GM18870 (cell line): ENCODE results near the gene RETREG3.
"Not testable (repeated sequence)": the region's sequence is repeated elsewhere in the genome, so short reads cannot be mapped to it uniquely, and the experiment has no call there.

Experiments used
- ATAC-seq: cut with Tn5 transposase; IDR thresholded peaks from one replicate; pipeline ENCODE4 v1.9.1; 2021; ENCODE audit warnings: moderate library complexity; ENCODE audit not compliant: unreplicated experiment

Gene RETREG3

GRCh38 chr17:42553866-42554249 lies 55.3 kb downstream of the RETREG3 start:
- ATAC-seq, result no peak

DNA sequence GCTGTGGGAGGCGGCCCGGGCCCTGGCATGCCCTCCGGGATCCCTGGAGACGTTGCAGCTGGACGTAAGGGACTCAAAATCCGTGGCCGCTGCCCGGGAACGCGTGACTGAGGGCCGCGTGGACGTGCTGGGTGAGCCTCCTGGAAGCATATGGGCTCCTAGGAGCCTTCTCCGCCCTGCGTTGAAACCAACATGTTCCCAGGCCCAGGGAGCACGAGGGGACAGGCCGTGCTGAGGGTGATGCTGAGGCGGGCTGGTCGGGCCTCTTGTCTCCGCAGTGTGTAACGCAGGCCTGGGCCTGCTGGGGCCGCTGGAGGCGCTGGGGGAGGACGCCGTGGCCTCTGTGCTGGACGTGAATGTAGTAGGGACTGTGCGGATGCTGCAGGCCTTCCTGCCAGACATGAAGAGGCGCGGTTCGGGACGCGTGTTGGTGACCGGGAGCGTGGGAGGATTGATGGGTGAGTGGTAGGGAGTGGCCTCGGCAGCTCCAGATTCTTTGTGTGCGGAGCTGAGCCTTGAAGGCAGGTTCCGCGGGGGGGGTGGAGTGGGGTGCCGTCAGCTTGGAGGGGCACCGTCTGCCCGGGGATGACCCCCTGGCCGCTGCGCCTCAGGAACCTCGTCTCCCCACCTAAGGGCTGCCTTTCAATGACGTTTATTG lies 55.9 kb downstream of the RETREG3 start:
- no peak for ATAC-seq

GRCh38 chr17:42552736-42553135 lies 56.4 kb downstream of the RETREG3 start, which contains the start of gene HSD17B1:
HSD17B1 (plus strand) TSS chr17:42552923; CDS start chr17:42552934, 11 bp downstream.
- ATAC-seq, result not testable (repeated sequence)

- ATAC-seq, result no peak
These were observed 60.0 kb downstream of the RETREG3 start for GRCh38 chr17:42548993-42549755.

DNA sequence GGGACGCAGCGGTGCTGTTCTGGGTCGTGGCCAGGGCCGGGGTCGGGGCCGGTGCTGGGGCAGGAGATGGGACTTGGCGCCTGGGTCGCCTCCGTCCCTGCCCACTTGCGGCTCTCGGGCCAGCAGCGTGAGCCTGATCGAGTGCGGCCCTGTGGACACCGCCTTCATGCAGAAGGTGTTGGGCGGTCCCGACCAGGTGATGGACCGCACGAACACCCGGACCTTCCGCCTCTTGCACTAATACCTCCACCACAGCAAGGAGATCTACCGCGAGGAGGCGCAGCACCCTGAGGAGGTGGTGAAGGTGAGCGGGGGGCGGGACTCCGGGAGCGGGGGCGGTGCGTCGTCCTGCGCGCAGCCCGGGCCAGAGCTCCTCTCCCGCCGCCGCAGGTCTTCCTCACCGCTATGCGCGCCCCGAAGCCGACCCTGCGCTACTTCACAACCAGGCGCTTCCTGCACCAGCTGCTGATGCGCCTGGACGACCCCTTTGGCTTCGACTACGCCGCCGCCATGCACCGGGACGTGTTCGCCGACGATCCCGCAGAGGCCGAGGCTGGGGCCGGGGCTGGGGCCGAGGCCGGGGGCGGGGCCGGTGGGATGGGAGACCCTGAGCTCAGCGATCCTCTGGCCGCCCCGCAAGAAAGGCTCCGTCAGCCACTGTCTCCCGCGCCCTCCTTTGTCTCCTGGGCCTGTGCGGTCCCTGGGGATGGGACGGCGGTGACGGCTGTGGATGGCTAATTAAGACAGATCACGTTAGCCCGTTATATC lies 60.9 kb downstream of the RETREG3 start:
- ATAC-seq, result no peak

- no peak for ATAC-seq
These were observed 61.5 kb downstream of the RETREG3 start for GRCh38 chr17:42547698-42548069.

GRCh38 chr17:42547001-42547461 lies 62.1 kb downstream of the RETREG3 start:
- ATAC-seq, result no peak

DNA sequence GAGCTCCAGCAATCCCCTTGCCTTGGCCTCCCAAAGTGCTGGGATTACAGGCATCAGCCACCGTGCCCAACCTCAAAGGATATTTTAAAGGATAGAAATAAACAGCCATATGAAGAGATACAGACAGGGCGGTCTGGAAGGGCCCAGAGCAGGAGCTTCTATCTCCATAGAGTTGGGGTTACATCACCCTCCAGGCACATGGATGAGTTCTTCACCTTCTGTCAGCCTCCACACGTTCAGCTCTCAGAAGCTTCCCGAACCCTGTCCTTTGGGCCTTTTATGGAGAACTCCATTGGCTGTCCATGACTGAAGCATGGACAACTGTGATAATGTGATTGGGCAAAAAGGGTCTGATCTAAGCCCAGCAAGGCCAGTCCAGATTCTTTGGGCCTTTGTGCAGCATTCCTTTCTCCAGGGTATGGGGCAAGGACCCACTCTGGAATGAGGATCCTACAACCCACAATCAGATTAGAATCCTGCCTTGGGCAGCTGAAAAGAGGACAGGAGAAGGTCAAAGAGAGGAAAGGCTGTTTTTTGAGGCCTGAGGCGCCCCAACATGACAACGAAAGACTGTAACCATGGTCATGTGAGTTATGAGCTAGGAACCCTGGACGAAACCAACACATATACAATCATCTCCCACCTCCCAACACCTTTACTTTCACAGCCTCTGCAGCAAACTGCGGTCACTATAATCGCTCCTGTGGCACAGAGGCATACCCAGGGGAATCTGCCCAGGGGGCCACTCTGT lies 63.2 kb downstream of the RETREG3 start:
- ATAC-seq, result not testable (repeated sequence)

DNA sequence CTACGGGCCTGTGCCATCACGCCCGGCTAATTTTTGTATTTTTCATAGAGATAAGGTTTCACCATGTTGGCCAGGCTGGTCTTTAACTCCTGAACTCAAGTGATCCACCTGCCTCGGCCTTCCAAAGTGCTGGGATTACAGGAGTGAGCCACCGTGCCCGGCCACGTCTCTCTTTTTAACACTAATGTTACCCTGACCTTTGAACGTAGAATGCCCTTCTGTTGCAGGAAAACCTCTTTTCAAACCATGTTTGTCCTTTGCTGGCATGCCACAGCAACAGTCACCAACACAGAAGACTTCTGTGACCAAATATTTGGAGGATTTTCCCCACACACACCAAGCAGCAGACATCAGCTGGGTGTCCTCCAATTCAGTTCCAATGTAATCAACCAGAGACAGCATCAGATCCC lies 64.3 kb downstream of the RETREG3 start:
- no peak for ATAC-seq

DNA sequence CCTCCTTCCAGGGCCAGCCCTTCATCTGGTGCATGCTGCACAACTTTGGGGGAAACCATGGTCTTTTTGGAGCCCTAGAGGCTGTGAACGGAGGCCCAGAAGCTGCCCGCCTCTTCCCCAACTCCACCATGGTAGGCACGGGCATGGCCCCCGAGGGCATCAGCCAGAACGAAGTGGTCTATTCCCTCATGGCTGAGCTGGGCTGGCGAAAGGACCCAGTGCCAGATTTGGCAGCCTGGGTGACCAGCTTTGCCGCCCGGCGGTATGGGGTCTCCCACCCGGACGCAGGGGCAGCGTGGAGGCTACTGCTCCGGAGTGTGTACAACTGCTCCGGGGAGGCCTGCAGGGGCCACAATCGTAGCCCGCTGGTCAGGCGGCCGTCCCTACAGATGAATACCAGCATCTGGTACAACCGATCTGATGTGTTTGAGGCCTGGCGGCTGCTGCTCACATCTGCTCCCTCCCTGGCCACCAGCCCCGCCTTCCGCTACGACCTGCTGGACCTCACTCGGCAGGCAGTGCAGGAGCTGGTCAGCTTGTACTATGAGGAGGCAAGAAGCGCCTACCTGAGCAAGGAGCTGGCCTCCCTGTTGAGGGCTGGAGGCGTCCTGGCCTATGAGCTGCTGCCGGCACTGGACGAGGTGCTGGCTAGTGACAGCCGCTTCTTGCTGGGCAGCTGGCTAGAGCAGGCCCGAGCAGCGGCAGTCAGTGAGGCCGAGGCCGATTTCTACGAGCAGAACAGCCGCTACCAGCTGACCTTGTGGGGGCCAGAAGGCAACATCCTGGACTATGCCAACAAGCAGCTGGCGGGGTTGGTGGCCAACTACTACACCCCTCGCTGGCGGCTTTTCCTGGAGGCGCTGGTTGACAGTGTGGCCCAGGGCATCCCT lies 65.7 kb downstream of the RETREG3 start:
- no peak for ATAC-seq

DNA sequence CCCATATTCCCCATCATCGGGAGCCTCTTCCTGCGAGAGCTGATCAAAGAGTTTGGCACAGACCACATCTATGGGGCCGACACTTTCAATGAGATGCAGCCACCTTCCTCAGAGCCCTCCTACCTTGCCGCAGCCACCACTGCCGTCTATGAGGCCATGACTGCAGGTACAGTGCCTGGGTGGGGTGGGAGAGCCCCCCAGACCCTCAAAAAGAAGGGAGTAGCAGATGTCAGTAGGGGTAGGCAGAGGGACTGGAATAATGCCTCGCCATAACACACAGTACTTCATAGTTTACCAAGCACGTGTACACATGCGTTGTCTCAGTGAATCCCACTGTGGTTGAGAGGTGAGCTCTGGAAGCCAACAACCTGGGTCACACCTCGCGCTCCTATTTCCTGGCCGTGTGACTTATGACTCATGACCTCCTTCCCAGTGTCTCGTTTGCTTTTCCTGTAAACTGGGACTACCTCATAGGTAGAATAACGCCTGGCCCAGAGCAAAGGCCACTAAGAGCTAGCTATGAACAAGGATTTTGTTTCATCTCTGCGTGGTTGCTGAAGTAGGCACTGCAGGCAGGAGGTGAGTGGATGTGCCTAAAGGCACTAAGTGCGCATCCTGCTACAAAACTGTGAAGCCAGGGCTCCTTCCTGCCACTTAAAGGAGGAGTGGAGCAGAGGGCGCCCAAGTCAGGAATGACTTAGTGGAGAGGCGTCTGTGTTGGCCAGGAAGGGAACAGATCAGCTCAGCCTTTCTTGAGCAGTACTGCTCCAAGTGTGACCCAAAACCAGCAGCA lies 67.9 kb downstream of the RETREG3 start:
- ATAC-seq, result no peak

GRCh38 chr17:42540558-42540957 lies 68.6 kb downstream of the RETREG3 start:
- not testable (repeated sequence) for ATAC-seq

GRCh38 chr17:42538482-42538881 lies 70.7 kb downstream of the RETREG3 start:
- no peak for ATAC-seq

DNA sequence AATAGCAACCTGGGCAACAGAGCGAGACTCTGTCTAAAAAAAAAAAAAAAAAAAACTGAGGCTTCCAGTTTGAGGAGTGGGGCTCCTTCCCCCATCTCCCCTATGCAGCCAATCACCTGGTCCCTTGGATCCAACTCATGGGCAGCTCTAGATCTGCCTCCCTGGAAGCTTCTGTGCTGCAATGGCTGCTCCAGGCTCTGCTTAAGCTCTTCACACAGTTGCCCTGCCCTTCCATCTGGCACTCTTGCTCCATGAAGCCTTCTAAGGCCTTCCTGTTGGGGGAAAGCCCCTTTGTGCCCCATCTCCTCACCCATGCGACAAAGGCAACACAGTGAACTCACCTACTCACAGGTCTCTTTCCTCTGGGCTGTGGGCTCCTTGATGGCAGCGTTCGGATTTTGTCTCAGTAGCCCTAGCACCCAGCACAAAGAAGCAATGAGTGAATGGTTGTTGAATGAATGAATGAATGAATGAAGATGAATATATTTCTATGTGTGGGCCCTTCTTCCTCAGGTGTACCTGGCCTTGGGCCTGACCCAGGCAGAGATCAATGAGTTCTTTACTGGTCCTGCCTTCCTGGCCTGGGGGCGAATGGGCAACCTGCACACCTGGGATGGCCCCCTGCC lies 71.2 kb downstream of the RETREG3 start:
- ATAC-seq, result no peak

DNA sequence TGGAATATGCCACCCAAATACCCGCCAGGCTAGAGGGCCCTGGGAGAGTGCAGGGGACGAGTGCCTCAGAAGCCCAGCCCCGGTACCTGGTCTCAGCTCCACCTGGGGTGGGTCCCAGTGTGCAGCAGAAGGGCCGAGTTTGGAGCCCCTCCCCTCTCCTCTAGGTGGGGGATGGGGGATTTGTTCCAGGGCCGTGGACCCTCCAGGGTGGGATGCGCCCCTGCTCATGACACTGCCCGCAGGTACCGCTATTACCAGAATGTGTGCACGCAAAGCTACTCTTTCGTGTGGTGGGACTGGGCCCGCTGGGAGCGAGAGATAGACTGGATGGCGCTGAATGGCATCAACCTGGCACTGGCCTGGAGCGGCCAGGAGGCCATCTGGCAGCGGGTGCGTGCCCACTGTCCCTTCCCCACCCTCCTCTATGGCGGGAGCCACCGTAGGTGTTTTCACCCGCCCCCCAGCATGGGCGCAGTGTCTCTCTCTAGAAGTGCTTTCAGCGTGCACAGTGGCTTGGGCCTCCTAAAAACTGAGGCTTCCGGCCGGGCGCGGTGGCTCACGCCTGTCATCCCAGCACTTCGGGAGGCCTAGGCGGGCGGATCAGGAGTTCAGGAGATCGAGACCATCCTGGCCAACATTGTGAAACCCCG lies 71.9 kb downstream of the RETREG3 start:
- ATAC-seq, result no peak

DNA sequence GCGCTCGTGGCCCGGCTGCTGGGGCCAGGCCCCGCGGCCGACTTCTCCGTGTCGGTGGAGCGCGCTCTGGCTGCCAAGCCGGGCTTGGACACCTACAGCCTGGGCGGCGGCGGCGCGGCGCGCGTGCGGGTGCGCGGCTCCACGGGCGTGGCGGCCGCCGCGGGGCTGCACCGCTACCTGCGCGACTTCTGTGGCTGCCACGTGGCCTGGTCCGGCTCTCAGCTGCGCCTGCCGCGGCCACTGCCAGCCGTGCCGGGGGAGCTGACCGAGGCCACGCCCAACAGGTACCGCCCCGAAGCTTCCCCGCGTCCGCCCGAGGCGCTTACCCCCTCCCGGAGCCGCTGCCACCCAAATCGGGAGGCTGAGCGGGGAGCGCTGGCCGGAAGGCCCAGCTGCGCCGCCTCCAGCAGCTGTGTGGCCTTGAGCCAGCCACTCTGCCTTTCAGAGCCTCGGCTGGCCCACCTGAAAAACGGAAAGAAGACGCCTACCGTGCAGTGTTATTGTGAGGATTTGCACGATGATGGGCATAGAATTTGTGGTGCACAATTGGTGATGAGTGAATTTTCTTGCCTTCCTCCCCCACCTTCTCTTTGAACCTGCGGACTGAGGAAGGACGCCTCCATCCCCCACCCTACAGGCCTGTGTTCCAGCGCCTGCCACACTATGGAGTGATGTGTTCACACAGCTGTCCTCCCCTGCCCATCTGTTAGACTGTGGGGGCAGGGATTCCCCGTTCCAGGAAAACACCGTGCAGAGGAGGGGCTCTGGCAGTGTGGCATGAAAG lies 72.6 kb downstream of the RETREG3 start:
- peak; percentile 36 for ATAC-seq

GRCh38 chr17:42536048-42536371 lies 73.2 kb downstream of the RETREG3 start, which contains the start of gene NAGLU:
NAGLU (plus strand) TSS chr17:42536241; CDS start chr17:42536273, 32 bp downstream.
- peak; percentile 52 for ATAC-seq
